Stimulated activated CD8-positive, alpha-beta memory T cell treated with anti-CD3 and anti-CD28 coated beads, Interleukin-12 subunit alpha, Interleukin-12 subunit beta, amount 100 ng/mL, for 1 hour (primary cell): Measurements from ENCODE around the gene EXOC4.
"Not testable (repeated sequence)": the region's sequence is repeated elsewhere in the genome, so short reads cannot be mapped to it uniquely, and the experiment has no call there.

Experiments used
- DNase-seq: peaks from one replicate; pipeline ENCODE4 v3.0.0-alpha.2; 2020; ENCODE audit warnings: low read depth

The EXOC4 gene

DNA sequence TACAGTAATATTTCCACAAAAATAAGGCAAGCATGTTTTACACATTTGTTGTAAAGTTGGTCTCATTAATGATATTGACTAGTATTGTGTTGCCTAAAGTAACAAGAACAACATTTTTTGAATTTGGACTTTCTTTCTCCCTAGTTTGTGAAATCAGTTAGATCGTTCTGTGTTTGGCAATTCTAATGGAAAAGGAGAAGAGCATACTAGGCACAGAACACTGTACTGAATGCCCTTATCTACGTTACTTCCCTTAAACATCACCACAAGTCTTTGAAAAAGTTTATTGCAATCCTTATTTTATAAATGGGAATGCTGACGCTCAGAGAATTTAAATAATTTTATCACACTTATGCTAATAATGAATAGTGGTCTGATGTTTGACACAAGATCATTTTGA is 372.2 kb downstream of the EXOC4 start:
- DNase-seq, result no peak

DNA sequence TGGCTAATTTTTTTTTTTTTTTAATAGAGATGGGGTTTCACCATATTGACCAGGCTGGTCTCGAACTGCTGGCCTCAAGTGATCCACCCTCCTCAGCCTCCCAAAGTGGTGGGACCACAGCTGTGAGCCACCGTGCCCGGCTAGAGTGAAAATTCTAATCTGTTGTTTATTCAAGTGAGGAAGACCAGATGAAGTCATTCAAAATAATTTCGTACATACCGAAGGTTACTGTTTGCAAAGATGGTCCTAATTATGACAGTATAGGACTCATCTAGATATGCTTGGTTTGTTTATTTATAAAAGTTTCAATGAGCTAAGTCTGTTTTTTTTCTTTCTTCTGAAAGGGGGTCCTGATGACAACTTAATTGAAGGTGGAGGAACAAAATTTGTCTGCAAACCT is 376.8 kb downstream of the EXOC4 start:
- DNase-seq, result no peak

DNA sequence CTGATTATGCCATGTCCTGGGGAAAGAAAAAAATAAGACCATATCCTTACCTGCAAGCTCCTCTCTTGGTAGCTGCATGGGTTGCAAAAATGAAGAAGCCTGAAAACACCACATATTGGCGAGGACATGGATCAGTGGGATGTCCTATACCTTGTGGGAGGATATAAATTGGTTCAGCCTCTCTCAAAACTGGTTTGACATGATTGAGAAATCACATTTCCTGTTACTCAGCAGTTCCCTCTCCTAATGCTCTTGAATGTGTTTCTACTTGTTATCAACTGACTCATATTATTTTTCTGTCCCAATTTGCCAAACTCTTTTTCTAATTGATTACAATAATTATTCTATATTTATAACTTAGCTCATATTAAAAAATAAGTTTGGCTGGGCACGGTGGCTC is 380.2 kb downstream of the EXOC4 start:
- DNase-seq, result no peak

DNA sequence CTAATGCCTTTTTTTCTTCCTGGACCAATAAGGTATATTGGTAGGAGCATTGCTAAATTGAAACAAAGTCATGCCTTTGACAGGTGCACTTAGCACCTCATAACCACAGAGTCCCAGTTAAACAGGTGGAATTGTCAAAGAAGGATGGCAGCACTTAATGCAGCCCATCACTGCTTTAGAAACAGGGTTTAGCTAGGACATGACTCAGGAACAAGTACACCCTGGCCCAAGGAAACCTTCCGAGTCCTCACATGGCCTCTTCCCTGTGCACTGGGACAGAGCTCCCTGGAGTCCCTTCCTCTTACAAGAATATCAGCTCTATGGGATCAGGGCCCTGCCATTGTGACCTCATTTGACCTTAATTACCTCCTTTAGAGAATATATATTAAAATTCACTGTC is 382.7 kb downstream of the EXOC4 start:
- no peak for DNase-seq

DNA sequence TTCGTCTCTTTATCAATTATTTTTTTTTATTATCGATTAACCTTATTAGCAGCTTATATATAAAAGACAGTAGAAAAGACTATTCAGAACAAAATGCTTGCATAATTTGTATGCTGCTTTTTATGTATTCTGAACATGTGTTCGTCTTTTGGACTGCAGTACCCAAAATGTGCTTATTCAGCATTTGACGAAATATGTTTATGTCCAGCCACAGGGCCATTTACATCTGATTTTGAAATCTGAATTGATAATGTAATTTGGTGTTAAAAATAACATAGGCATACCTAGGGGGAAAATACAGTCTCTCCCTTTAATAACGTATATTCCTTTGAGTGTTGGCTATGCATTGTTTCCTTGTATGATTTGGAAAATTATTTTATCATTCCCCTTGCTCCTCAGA is 386.0 kb downstream of the EXOC4 start:
- DNase-seq, result no peak

DNA sequence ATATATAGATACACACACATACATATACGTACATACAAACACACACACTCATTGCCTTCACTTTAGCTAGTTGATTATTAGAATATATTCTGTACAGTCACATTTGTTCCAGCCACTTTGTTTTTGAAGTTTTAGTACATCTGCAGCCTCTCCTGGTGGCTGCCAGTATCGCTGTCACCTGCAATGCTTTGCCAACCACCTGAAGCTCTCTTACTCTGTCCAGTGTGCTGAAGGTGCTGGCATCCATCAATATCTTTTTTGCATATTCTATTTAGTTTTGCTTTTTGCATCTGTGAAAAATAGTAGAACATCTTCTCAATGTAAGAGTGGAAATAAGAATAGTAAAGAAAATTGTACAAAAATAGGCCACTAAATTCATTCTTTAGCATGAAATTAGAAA is 388.6 kb downstream of the EXOC4 start:
- DNase-seq, result no peak

DNA sequence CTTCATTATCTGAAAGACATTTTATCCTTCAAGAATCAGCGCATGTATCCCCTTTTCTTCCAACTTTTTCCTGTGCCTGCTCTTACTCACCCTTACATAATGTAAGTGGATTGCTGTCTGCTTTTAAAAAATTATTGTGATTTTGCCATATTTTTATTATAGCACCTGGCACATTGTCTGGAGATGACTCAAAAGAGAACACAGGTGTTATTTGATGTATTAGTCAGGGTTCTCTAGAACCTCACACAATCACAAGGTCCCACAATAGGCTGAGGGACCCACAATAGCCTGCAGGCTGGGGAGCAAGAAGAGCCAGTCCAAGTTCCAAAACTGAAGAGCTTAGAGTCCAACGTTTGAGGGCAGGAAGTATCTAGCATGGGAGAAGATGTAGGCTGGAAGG is 390.0 kb downstream of the EXOC4 start:
- DNase-seq, result no peak

DNA sequence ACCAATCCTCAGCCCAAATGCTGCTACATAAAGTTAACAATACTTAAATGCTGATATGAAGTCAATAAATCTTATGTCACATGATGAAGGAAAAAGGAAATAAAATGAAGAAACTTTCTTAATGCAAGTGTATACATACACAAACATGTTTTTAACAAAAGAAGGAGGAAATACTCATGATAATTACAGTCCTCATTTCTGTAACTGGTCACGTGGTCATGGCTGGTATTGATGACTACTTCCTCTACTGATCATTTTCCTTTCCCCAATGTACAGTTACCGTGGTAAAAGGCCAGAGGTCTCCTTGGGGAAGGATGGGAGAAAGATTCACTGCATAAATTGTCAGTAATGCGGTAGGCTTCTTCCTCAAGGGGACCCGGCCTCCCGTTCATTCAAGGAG is 390.8 kb downstream of the EXOC4 start:
- DNase-seq, result not testable (repeated sequence)

DNA sequence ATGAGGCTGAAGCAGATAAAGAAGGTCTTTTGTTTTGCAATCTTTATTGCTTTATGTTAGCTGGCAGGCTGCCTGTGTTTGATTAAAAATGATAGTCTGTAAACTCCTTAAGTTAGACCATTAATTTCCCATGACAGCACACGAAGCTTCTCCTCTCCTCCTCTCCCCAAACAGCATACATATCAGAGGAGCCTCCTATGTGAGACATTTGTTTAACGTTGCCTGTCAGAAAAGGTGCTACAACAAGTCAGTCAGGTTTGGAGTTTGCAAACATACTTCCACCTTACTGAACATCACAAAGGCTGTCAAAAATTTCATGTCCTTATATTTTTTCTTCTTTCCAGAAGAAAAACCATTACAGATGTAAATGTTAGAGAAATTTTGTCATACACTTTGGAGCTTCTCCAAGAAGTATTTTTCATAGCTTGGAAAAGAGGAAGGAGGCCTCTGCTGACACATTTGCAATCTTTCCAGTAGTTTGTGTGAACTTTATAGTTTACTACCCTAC is 393.1 kb downstream of the EXOC4 start:
- no peak for DNase-seq

DNA sequence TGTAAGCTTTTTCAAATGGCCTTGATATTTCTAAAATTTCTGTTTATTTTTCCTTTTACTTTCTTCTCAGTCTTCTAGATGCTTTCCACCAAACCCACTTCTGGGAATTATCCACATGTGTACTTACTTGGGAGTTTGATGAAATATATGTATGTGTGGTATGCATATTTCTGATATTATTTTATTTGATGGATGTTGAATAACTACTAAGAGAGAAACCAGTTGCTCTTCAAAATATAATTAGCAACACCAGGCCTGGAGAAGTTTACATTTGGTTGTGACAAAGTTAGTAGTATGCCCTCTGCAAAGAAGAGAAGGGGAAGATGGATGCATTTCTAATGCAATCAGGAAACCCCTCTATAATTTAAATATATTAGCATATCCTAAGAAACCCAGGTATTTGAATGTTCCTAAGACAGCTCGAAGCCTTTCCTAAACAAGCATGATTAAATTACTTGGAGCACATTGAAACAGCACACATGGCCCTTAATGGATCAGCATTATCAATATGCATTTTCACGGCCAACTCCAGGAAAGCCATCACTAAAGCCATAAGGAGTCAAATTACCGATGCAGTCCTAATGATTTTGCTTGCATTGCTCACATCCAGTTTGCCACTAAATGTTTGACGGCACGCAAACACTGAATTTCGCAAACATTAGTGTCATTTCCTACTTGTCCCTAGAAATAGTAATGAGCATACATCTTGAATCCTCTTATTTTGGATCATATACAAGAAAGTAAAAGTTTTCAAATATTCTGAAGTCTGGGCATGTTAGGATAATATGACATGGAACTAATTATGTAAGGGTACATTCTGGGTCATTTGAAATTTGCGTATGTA is 393.8 kb downstream of the EXOC4 start:
- DNase-seq, result no peak

DNA sequence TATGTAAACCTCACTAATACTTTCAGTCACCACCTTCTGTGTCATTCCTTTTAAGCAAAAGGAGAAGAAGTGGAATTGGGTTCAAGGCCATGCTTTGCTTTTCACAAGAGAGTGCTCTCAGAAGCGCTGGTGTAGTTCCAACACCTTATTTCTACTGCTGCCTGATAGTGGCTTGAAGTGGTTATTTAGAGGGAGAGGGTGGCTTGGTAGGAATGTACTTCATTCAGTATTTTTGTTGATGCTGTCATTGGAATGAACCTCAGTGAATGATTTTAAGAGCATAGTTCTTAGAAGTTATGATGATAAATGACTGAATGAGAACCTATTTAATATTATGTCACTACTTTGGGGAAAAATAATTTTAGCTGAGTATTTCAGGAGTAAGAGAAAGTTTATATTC is 396.7 kb downstream of the EXOC4 start:
- no peak for DNase-seq

DNA sequence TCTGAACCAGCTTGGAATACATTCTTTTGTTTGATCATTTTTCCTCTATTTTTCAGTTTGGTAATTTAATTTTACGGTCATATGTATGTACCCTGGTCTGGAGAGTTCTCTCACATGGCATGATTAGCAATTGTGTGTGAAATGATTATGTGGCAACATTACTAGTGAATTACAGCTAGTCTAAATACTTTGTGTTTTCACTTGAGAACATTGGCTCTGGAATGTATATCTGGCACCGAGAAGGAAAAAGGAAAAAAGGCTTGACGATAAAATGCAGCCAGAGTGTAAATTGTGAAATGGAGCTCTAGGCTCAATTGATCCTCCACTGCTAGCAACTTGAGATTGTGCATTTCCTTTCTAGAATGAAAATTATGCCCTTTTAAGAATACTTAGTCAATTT is 397.2 kb downstream of the EXOC4 start:
- no peak for DNase-seq

DNA sequence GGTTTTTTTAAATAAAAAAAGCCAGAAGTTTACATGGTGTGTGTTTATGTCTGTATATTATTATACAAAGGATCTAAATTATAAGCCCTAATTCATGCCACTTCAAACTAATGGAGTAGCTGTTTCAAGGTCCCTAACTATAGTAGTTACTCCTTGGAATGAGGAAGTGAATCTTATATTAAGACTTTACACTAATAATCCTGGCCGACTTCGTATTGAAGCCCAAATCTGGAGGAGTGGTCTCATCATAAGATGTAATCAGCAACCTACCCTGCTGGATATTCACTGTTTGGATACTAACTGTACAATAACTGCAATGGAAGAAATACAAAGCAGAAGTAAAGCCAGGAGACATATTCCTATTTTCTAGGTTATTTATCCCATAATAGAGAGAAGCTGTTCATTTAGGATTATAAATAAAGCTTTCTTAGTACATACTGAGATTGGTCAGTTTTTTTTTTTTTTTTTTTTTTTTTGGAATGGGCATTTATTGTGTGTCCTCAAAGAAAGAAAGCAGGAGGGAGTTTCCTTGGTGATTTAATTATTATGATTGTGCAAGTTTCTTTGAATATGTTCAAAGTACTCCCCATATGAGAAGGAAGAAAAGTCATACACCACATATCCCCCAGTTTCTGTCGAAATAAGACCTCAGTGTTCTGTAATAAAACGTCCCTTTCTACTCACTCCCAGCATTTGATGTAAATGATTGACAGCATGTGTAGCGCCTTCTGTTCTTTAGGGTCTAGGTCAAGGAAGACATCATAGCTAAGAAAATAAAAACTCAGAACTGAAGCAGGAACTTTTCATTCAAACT is 397.8 kb downstream of the EXOC4 start:
- no peak for DNase-seq

DNA sequence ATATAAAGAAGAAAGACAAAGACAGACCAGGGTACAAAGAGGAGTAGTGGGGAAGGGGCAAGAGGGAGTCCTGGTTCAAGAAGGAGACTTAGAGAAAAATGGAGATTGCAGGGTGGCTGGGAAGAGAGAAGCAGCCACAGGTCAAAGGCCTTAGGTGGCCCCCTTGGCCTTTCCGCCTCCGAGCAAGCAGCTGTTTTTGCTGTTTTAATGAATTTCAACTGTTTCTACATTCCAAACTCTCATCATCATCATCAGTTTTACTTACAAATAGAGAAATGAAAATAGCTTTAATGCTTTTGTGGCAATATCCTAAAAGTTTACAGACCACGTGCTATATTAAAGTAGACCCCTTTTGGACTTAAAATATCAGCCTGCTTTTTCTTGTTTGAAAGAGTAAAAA is 399.7 kb downstream of the EXOC4 start:
- no peak for DNase-seq

DNA sequence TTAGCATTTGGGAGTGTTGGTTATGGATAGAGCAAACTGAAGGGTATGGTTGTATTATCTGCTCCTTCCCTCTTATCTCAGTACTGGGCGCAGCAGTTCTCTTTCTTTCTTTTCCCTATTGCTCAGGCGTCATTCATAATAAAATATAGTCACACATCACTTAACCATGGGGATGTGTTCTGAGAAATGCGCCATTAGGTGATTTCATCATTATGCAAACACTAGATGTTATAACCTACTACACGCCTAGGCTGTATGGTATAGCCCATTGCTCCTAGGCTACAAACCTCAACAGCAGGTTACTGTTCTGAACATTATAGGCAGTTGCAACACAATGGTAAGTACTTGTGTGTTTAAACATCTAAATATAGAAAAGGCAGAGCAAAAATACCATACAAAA is 401.7 kb downstream of the EXOC4 start:
- no peak for DNase-seq

DNA sequence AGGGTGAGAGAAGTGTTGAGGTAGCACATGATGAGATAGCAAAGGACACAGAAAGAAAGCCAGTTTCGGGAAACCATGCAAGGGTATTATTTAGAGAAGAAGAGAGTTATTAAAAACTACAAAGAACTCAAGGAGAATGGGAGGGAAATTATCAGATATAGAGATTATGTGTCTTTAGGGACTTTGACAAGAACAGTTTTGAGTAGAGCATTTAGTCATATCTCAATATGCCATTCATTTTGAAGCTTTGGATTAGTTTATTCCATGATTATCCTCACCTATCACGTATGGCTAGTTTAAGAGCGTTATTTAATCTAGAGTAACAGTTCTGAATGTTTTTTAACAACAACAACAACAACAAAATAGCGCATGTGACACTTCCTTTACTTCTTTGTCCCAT is 409.4 kb downstream of the EXOC4 start:
- DNase-seq, result no peak

DNA sequence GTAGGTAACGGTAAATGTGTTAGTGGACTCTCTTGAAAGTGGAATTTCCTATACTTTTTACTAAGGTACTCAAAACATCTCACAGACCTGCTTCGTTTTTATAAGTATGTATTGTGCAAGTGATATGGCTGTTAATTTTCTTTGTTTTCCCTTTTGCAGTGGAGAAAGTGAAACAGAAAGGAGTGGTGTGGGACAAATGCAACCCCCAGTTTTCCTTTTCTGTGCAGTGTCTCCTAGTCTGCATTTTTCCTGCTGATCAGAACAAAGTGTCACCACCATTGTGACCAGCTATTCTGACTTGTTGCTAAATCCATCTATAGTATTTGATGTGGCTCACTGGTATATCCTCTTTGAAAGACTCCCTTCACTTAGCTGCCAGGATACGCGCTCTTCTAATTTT is 410.0 kb downstream of the EXOC4 start:
- DNase-seq, result no peak

DNA sequence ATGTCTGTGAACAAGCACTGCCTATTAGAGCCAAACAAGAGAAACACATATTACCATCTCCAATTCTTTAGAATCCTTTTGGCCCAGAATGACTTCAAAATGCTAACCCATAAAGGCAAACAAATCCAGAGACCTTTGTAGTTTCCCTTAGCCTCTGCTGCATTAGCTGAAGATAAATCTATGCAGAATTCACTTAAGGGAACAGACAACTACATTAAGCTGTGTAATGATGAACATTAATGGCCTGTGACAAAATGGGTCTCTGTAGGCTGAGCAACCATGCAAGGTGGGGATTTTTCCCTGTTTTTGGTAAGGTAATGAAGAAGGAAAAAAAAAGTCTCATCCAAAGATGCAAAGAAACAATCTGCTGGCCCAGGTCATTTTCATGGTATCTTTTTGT is 411.6 kb downstream of the EXOC4 start:
- no peak for DNase-seq

DNA sequence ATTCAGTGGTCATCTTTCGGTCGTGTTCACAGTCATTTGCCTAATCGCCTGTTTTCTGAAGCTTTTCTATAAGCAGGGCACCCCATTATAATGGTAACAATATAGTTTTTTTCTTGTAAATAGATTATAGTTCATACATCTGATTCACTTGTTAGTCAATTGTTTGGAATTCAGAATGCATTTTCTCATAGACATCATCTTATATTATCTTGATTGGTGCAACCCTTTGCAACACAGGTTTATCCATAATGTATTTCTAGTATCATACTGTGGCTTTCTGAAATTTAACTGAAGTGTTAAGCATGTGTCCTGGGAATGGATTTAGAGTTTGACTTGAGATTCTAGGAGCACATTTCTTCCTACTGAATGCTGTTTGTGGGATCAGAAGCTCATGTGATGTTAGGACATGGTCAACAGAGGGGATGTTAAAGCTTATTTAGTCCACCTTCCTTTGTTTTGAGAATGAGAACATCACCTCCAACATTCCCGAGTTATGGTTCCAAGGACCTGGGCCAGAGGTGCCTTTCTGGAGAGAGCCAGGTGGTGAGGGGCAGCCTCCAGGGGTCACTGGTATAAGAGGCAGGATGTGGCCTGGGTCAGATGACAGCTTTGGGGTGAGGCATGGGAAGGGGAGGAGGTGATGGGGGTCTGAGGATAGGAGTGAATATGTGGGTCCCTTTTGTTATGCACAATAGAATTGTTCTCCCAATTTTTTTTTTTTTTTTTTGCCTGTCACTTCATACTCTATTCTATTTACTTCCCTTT is 415.6 kb downstream of the EXOC4 start:
- DNase-seq, result no peak

DNA sequence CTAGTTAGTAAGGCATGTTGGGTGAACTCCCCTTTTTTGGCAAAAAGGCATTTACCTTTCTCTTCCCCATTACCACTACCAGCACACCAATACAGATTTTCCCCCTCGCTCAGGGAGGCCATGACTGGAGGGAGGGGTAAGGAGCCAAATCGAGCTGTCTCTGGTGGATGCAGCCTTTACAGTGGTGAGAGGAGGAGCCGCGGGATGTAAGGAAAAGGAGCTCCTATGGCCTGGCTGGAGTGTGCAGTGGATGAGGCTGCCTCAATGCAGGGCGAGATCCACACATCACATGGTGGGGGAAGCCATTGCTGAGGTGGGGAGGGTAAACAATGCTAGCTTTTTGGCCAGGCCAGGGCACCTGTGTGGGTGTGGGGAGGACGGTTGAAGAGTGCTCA is 416.2 kb downstream of the EXOC4 start:
- DNase-seq, result no peak

DNA sequence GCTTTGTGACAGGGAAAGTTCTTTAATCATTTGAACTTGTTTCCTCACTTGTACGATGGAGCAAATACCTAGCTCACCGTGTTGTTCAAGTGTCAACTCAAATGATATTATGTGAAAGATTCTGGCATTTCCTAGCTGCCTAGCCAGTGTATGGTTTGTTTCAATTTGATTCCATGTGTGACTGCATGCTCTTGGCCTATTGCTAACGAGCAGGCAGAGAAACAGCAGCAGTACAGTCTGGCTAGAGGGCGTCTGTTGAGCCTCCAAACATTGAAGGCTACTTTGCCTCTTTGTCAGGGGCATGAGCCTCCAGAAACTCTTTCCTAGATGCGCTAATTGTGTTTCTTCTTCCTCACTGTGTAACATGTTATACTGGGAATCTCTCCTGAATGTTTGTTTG is 417.4 kb downstream of the EXOC4 start:
- no peak for DNase-seq

DNA sequence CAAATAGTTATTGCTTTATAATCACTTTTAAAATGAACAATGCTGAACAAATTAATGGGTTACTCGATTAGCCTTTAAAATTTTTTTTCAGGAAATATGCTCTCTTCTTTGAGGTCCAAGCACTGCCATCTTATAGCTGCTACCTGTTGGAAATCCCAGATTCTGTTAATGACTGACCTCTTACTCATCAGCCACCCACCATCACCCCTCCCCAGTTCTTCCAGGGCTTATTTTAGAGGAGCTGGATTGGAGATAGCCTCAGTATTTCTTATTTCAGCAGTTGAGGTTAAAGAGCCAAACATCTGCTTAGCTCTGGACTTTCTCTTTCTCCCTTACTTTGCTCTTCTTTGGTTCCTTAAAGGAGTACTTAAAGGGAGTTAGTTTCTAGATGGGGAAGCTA is 420.0 kb downstream of the EXOC4 start:
- no peak for DNase-seq
